Small intestine (tissue), 7 donors: ENCODE data around the gene TLR9. TPM values are rescaled to one million over a fixed set of nuclear protein-coding genes. Genes with fewer than 3 reads are reported as not detected.

Experiments
- DNase-seq, 2 donors: peaks; one replicate each; pipeline versions ENCODE4 v3.0.0 to v3.0.0-alpha.2; 2013
- FAIRE-seq: peaks from 2 replicates; lab custom pipeline; 2012; peaks lifted over from hg19 to GRCh38; lab: Jason Lieb, UNC
- H3K27ac ChIP-seq, 3 donors: one replicate each; pipeline ENCODE4 v1.5.1; 2013; ENCODE audit warnings: low read length in 2 of 3, mild to moderate bottlenecking in 2 of 3, control low read depth in 1 of 3, inconsistent platforms in 1 of 3, low read depth in 1 of 3, moderate library complexity in 1 of 3
- H3K27me3 ChIP-seq, 3 donors: one replicate each; pipeline ENCODE4 v1.6.1; 2013; ENCODE audit warnings: low read length in 3 of 3, inconsistent platforms in 1 of 3; ENCODE audit not compliant: control insufficient read depth in 3 of 3, insufficient read depth in 3 of 3
- H3K36me3 ChIP-seq, 3 donors: one replicate each; pipeline ENCODE4 v1.6.1; 2013; ENCODE audit warnings: low read length in 3 of 3, inconsistent platforms in 1 of 3, low read depth in 1 of 3, mild to moderate bottlenecking in 1 of 3, moderate library complexity in 1 of 3; ENCODE audit not compliant: control insufficient read depth in 3 of 3, insufficient read depth in 2 of 3
- H3K4me1 ChIP-seq, 3 donors: one replicate each; pipeline ENCODE4 v1.6.1; 2013; ENCODE audit warnings: low read length in 2 of 3, inconsistent platforms in 1 of 3, low read depth in 1 of 3, mild to moderate bottlenecking in 1 of 3, moderate library complexity in 1 of 3; ENCODE audit not compliant: control insufficient read depth in 3 of 3, insufficient read depth in 2 of 3
- H3K4me3 ChIP-seq, 3 donors: one replicate each; pipeline ENCODE4 v1.5.1; 2013; ENCODE audit warnings: low read length in 3 of 3, control low read depth in 1 of 3, inconsistent platforms in 1 of 3, low read depth in 1 of 3, mild to moderate bottlenecking in 1 of 3, moderate library complexity in 1 of 3
- H3K9me3 ChIP-seq, 2 donors: one replicate each; pipeline ENCODE4 v1.6.1; 2013; ENCODE audit warnings: low read depth in 1 of 2, low read length in 1 of 2; ENCODE audit not compliant: control insufficient read depth in 2 of 2, insufficient read depth in 1 of 2
- WGBS, 3 donors: extraction: QIAGEN DNeasy Blood & Tissue Kit; methylation state at CpG; one replicate each; pipeline ENCODE4 v1.1.7; 2013; 5-methylcytosine and 5-hydroxymethylcytosine counted together
- polyA plus RNA-seq, 4 donors: library from polyadenylated mRNA; stranded (reverse) in 3 of 4; unstranded in 1 of 4; fragments of 200-250 nt in 3 of 4; fragments of 120-200 nt in 1 of 4; gene quantifications; one replicate each; pipeline versions ENCODE4 v1.2.1 to v1.2.3, GENCODE V29; 2013
- donor health status: healthy with polysubstance abuse.
- donor health status: control.
- donor health status: control.
- donor health status: Bipolar disorder and iron deficiency.
- donor health status: healthy.

Gene TLR9
- polyA plus RNA-seq, 4 donors, result 0.12 to 0.30 TPM; not detected in 2

DNA sequence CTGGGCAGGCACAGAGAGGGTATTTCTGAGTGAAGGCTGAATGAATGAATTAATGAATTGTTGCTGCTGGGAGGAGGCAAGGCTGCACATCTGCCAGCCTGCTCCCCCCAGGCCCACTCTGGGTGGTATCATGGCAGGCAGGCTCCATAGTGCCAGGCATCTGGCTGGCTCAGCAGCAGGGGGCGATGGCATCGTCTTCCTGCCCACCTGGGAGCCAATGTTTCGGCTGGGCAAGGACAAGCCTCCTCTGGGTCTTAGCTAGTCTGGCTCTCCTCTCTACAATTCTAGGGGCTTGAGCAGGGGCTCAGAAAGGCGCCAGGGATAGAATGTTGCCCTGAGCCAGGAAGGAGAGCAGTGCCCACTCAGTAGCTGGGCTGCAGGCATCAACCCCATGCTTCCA, 1.7 kb upstream of the TLR9 start:
- no peak for DNase-seq
- no peaks in the 10 kb centered on the region for H3K4me1 ChIP-seq
- no peak overlapping the region for H3K4me3 ChIP-seq
- peaks cover 14 to 54% (median 18%) of the 10 kb centered on the region in 3 donors for H3K36me3 ChIP-seq
- H3K9me3 ChIP-seq, result no peaks in the 10 kb centered on the region
- 87 to 100% (median 96%) methylated on average over 4 of the region's 4 CpGs for WGBS, 3 donors
- no peak for FAIRE-seq
- H3K27me3 ChIP-seq, result no peaks in the 10 kb centered on the region
- no peak overlapping the region for H3K27ac ChIP-seq

GRCh38 chr3:52226229-52226817, 878 bp upstream of the TLR9 start:
- no peak for DNase-seq
- WGBS, 3 donors, result 74 to 94% (median 75%) methylated on average over 5 of the region's 5 CpGs
- Histone ChIP-seq H3K9me3 (no peaks in the 10 kb centered on the region), H3K4me1 (no peaks in the 10 kb centered on the region), H3K36me3 (peaks cover 14 to 46% (median 18%) of the 10 kb centered on the region in 3 donors), H3K27me3 (no peaks in the 10 kb centered on the region), H3K27ac (peak overlapping the region in 1 of 3 donors; percentile 63), H3K4me3 (no peak overlapping the region)
- FAIRE-seq, result no peak

DNA sequence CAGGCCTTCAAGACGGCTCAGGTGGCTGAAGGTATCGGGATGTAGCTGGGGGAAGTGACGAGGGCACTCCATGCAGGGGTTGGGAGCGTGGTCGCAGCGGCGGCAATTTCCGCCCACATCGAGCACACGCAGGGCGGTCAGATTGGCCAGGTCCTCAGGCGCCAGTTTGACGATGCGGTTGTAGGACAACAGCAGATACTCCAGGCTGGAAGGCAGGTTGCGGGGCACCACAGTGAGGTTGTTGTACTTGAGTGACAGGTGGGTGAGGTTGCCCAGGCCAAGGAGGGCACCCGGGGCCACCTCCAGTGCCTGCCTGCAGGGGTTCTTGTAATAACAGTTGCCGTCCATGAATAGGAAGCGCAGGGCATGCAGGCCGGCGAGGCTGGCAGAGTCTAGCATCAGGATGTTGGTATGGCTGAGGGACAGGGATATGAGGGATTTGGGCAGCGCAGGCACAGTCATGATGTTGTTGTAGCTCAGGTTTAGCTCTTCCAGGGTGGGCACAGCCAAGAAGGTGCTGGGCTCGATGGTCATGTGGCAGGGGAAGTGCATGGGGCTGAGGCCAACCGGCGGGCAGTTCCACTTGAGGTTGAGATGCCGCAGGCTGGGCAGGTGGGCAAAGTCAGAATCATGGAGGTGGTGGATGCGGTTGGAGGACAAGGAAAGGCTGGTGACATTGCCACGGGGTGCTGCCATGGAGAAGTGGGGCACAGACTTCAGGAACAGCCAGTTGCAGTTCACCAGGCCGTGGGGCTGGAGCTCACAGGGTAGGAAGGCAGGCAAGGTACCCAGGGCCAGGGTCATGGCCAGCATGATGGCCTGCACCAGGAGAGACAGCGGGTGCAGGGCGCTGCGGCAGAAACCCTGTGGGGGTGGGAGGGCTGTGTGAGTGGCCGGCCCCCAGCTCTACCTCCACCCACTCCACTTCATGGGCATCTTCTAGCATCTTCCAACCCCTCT, 1.7 kb downstream of the TLR9 start:
- 94 to 95% (median 94%) methylated on average over 32 of the region's 32 CpGs for WGBS, 3 donors
- Histone ChIP-seq H3K36me3 (peaks cover 0 to 20% (median under 1%) of the 10 kb centered on the region in 3 donors), H3K27me3 (no peaks in the 10 kb centered on the region), H3K9me3 (no peaks in the 10 kb centered on the region), H3K27ac (no peak overlapping the region), H3K4me1 (peaks cover 0 to 8% (median 2%) of the 10 kb centered on the region in 3 donors), H3K4me3 (no peak overlapping the region)
- DNase-seq (no peak), FAIRE-seq (no peak)

GRCh38 chr3:52222319-52223221, 2.9 kb downstream of the TLR9 start:
- DNase-seq (no peak), FAIRE-seq (no peak)
- H3K9me3 ChIP-seq, result no peaks in the 10 kb centered on the region
- H3K4me3 ChIP-seq, result no peak overlapping the region
- H3K36me3 ChIP-seq, result peaks cover 0 to 9% (median 0%) of the 10 kb centered on the region in 3 donors
- H3K27ac ChIP-seq, result no peak overlapping the region
- WGBS, 3 donors, result 93% methylated on average over 40 to 41 of the region's 41 CpGs
- H3K4me1 ChIP-seq, result peaks cover 4 to 15% (median 5%) of the 10 kb centered on the region in 3 donors
- H3K27me3 ChIP-seq, result no peaks in the 10 kb centered on the region

DNA sequence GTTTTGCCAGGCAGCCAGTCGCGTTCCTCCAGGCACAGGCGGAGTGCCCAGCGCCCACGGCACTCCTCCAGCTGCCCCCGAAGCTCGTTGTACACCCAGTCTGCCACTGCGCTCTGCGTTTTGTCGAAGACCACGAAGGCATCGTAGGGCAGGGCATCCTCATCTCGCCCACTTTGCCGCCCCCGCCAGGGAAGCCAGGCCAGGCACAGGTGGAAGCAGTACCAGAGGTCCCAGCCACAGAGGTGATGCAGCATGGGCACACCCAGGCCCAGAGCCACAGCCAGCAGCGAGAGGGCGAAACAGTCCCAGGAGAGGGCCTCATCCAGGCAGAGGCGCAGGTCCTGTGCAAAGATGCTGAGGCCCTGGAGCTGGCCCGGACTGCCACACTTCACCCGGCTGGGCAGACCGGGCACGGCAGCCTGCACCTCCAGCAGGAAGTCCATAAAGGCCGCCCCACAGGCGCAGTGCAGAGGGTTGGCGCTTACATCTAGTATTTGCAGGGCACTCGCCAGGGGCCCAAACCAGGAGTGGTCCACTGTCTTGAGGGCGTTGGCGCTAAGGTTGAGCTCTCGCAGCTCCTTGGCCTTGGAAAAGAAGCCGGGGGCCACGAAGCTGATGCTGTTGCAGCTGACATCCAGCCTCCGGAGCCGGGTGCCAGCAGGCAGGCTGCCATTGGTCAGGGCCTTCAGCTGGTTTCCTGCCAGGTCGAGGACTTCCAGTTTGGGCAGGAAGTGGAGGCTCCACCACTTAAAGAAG, 3.7 kb downstream of the TLR9 start:
- WGBS, 3 donors, result 84 to 89% (median 87%) methylated on average over 34 of the region's 34 CpGs
- Histone ChIP-seq H3K27ac (no peak overlapping the region), H3K4me3 (no peak overlapping the region), H3K4me1 (peaks cover 4 to 23% (median 5%) of the 10 kb centered on the region in 3 donors), H3K9me3 (no peaks in the 10 kb centered on the region), H3K27me3 (no peaks in the 10 kb centered on the region), H3K36me3 (peaks cover 0 to 10% (median 0%) of the 10 kb centered on the region in 3 donors)
- DNase-seq, result no peak
- no peak for FAIRE-seq

GRCh38 chr3:52221141-52221562, 4.3 kb downstream of the TLR9 start:
- Histone ChIP-seq H3K27ac (no peak overlapping the region), H3K4me3 (no peak overlapping the region), H3K9me3 (no peaks in the 10 kb centered on the region), H3K4me1 (peaks cover 4 to 27% (median 8%) of the 10 kb centered on the region in 3 donors), H3K36me3 (peaks cover 0 to 10% (median 0%) of the 10 kb centered on the region in 3 donors), H3K27me3 (no peaks in the 10 kb centered on the region)
- FAIRE-seq (no peak), DNase-seq (no peak)
- WGBS, 3 donors, result 96% methylated on average over 23 to 27 of the region's 27 CpGs

DNA sequence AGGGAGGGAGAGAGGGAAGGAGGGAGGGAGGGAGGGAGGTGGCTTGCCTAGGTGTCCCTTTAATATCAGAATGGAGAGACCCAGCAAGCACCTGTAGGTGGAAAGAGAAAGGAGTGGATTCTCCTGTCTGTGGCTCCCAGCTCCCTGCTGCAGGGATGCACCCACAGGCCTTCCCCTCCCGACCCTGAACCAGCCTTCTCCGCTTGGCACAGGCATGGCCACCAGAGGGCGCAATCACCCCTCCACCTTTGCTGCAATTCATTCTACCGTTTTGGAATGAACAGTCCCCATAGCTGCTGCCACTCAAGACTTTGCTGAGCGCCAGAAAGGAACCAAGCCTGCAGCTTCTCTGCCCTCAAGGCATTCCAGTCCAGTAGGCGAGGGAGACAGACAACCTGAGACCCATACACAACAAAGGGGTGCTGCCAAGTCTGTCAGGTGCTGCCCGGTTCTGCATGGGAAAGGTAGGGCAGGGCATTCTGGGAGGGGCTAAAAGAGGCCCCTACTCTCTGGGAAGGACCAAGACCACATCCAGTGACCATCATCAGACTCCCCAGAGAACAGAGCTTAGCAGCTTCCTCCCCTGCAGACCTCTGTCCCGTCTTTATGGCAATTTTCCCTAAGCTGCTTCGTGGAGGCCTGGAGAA, 4.9 kb downstream of the TLR9 start:
- H3K4me3 ChIP-seq, result no peak overlapping the region
- peak; percentile 72 to 86 for DNase-seq
- H3K4me1 ChIP-seq, result peaks cover 4 to 27% (median 8%) of the 10 kb centered on the region in 3 donors
- no peak for FAIRE-seq
- no peak overlapping the region for H3K27ac ChIP-seq
- H3K9me3 ChIP-seq, result no peaks in the 10 kb centered on the region
- 26 to 31% (median 30%) methylated on average over 9 of the region's 9 CpGs for WGBS, 3 donors
- H3K36me3 ChIP-seq, result peaks cover 0 to 16% (median 3%) of the 10 kb centered on the region in 3 donors
- no peaks in the 10 kb centered on the region for H3K27me3 ChIP-seq
